Fibroblast of villous mesenchyme (primary cell): ENCODE measurements around the gene MDFI. TPM values are rescaled to one million over a fixed set of nuclear protein-coding genes. Genes with fewer than 3 reads are reported as not detected.

ENCODE experiments used
- DNase-seq: peaks from one replicate; pipeline ENCODE4 v3.0.0-alpha.2; 2010; ENCODE audit warnings: low read depth
- H3K4me3 ChIP-seq: 2 replicates; pipeline ENCODE4 v1.5.1; 2011; ENCODE audit warnings: low read depth, mild to moderate bottlenecking, low read length
- CTCF ChIP-seq: IDR thresholded peaks from 2 replicates; pipeline ENCODE4 v1.5.1; 2012; ENCODE audit warnings: low read depth, mild to moderate bottlenecking, low read length; ENCODE audit not compliant: insufficient read depth
- total RNA-seq: library from RNA; depleted of rRNA; stranded (reverse); fragments of >200 nt; gene quantifications from 2 replicates; pipeline ENCODE4 v1.2.3, GENCODE V29; 2012

MDFI gene
- total RNA-seq, 1 donor, result not detected

GRCh38 chr6:41622206-41622988 lies 15.9 kb upstream of the MDFI start:
- no peak overlapping the region for H3K4me3 ChIP-seq
- DNase-seq, result peak; percentile 37
- no peak for TF ChIP-seq CTCF

- no peak for DNase-seq
- TF ChIP-seq CTCF, result no peak
- H3K4me3 ChIP-seq, result no peak overlapping the region
These were observed 14.9 kb upstream of the MDFI start for GRCh38 chr6:41623330-41623729.

GRCh38 chr6:41624621-41625380 lies 13.5 kb upstream of the MDFI start:
- H3K4me3 ChIP-seq, result no peak overlapping the region
- DNase-seq, result no peak
- TF ChIP-seq CTCF, result no peak

- DNase-seq, result peak; percentile 15
- no peak overlapping the region for H3K4me3 ChIP-seq
- TF ChIP-seq CTCF, result no peak
These were observed 12.8 kb upstream of the MDFI start for GRCh38 chr6:41625442-41625841.

GRCh38 chr6:41626022-41626421 lies 12.2 kb upstream of the MDFI start:
- TF ChIP-seq CTCF, result no peak

GRCh38 chr6:41626917-41627316 lies 11.4 kb upstream of the MDFI start:
- no peak for TF ChIP-seq CTCF
- no peak overlapping the region for H3K4me3 ChIP-seq
- no peak for DNase-seq

More at GRCh38 chr6:41626022-41626421, 12.2 kb upstream of the MDFI start:
- no peak for DNase-seq
- no peak overlapping the region for H3K4me3 ChIP-seq
